GM12873 (cell line): ENCODE data around the gene TNFRSF13B.

Source experiments
- CTCF ChIP-seq: IDR thresholded peaks from 2 replicates; pipeline ENCODE4 v1.5.1; 2012; ENCODE audit warnings: low read depth, mild to moderate bottlenecking, moderate library complexity, low read length, control low read depth; ENCODE audit not compliant: insufficient read depth; ENCODE audit errors: missing control alignments

The TNFRSF13B gene

GRCh38 chr17:16980813-16981731 lies 9.2 kb upstream of the TNFRSF13B start:
- TF ChIP-seq CTCF: no peak

- TF ChIP-seq CTCF: no peak
These were observed 8.1 kb upstream of the TNFRSF13B start for GRCh38 chr17:16980061-16980460.

GRCh38 chr17:16977932-16978331 lies 6.0 kb upstream of the TNFRSF13B start:
- no peak for TF ChIP-seq CTCF

- TF ChIP-seq CTCF: peak; percentile 24
These were observed 5.0 kb upstream of the TNFRSF13B start for GRCh38 chr17:16976725-16977550.

- no peak for TF ChIP-seq CTCF
These were observed 4.1 kb upstream of the TNFRSF13B start for GRCh38 chr17:16975744-16976625.

- no peak for TF ChIP-seq CTCF
These were observed 3.3 kb upstream of the TNFRSF13B start for GRCh38 chr17:16975277-16975651.
